Adipose tissue (tissue), 3 donors: ENCODE measurements around the gene PWWP2B. TPM values are rescaled to one million over a fixed set of nuclear protein-coding genes. Genes with fewer than 3 reads are reported as not detected.

Source experiments
- H3K27ac ChIP-seq: one replicate; pipeline ENCODE4 v1.5.1; 2013; ENCODE audit warnings: low read depth, low read length
- WGBS, 3 donors: extraction: QIAGEN DNeasy Blood & Tissue Kit; methylation state at CpG; one replicate each; pipeline ENCODE4 v1.1.7; 2013; 5-methylcytosine and 5-hydroxymethylcytosine counted together
- polyA plus RNA-seq, 3 donors: library from polyadenylated mRNA; stranded (reverse); fragments of 200-250 nt; gene quantifications; one replicate each; pipeline ENCODE4 v1.2.3, GENCODE V29; 2013
- donor health status: healthy with polysubstance abuse.
- donor health status: Bipolar disorder and iron deficiency.
- donor health status: healthy.

Gene PWWP2B
- polyA plus RNA-seq, 3 donors: 9.2 to 33.1 (median 17.2) TPM

DNA sequence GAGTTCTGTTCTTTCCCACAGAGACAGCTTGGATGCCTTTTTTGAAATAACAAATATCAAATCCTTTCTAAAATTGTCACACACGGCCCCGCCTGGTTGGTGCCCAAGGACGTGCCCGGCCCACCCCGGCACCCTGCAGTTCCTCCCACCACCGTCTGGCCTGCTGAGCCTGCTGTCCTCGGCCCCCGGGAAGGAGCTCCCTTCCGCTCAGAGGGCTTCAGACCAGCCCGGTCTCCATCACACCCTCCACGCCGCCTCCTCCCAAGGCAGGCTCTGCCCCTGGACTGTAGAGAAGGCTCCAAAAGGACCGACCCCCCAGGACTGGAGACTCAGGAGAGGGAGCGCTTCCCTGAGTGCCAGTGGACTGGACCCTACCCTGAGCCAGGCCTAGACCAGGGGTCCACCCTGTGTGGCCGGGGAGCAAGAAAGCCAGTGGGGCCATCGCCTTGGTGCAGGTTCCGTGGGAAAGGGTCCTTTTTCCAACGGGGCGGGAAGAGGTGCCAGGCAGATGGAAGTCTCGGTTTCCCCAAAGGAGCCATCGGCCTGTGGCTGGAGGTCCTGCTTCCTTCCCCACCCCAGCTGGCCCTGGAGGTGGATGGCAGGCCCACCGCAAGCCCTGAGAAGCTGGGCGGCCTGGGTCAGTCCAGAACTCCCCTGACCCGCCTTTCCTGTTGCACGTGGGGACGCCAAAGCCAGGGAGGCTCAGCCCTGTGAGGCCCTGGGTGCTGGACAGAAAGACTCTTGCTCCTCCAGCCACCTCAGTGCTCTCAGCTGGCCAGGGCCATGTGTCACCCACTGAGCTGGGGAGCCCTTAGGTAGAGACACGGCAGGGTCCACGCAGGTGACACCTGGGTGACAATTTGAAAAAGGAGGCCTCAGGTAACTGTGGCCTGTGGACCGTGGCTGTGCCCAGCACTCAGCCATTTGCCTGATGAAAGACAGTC, 69.8 kb downstream of the PWWP2B start:
- H3K27ac ChIP-seq: no peak overlapping the region
- WGBS, 3 donors: 86 to 94% (median 92%) methylated on average over 29 of the region's 29 CpGs

Other genes starting within 250 kb of the PWWP2B start
- gene DPYSL4, start 210.3 kb upstream of the PWWP2B start, polyA plus RNA-seq: under 1 TPM; 0.54 to 0.82 (median 0.67) TPM
- gene STK32C, start 89.2 kb upstream of the PWWP2B start, polyA plus RNA-seq: 10 to 100 TPM in 1 of 3 donors, 1 to 10 TPM in 2; 7.0 to 12.1 (median 7.2) TPM
- gene LRRC27, start 65.0 kb upstream of the PWWP2B start, polyA plus RNA-seq: 1 to 10 TPM; 3.4 to 6.1 (median 5.0) TPM
- gene INPP5A, start 140.6 kb downstream of the PWWP2B start, polyA plus RNA-seq: 10 to 100 TPM in 2 of 3 donors, 1 to 10 TPM in 1; 7.4 to 25.0 (median 17.5) TPM